HepG2 (cell line): ENCODE measurements around the gene ALOXE3. TPM values are rescaled to one million over a fixed set of nuclear protein-coding genes. Genes with fewer than 3 reads are reported as not detected.

Source experiments
- ATF7 ChIP-seq, 2 experiments: fragments of 450-650 bp in 1 of 2; sonication (generic) in 1 of 2; formaldehyde crosslinking in 1 of 2; IDR thresholded peaks; 2 replicates each; pipeline versions ENCODE4 v1.4.0 to v1.6.1; 2016 to 2020; ENCODE audit warnings: antibody characterized with exemption in 1 of 2, mild to moderate bottlenecking in 1 of 2, missing genetic modification reagents in 1 of 2
- CBX1 ChIP-seq: IDR thresholded peaks from one replicate; pipeline ENCODE4 v1.6.1; 2016; ENCODE audit warnings: antibody characterized with exemption, low read depth
- CBX2 ChIP-seq, 2 experiments: fragments of 200-600 bp in 1 of 2; sonication (generic); formaldehyde crosslinking in 1 of 2; IDR thresholded peaks; 2 replicates each; pipeline versions ENCODE4 v1.7.0 to v1.8.1; 2018 to 2022; ENCODE audit warnings: low read depth in 2 of 2, low read length in 1 of 2, mild to moderate bottlenecking in 1 of 2, missing genetic modification reagents in 1 of 2
- DRAP1 ChIP-seq: IDR thresholded peaks from 2 replicates; pipeline ENCODE4 v1.6.1; 2016; ENCODE audit warnings: missing genetic modification reagents, missing compliant biosample characterization
- ELF1 ChIP-seq: sonication (generic); formaldehyde crosslinking; IDR thresholded peaks from 2 replicates; pipeline ENCODE4 v1.4.0; 2020; ENCODE audit warnings: missing genetic modification reagents
- FLYWCH1 ChIP-seq: sonication (generic); formaldehyde crosslinking; IDR thresholded peaks from 2 replicates; pipeline ENCODE4 v1.8.1; 2023; ENCODE audit warnings: mild to moderate bottlenecking, missing genetic modification reagents
- HOXA3 ChIP-seq: sonication (generic); formaldehyde crosslinking; IDR thresholded peaks from 2 replicates; pipeline ENCODE4 v1.5.0; 2020; ENCODE audit warnings: missing genetic modification reagents
- IKZF1 ChIP-seq: fragments of 450-650 bp; IDR thresholded peaks from 2 replicates; pipeline ENCODE4 v1.7.1; 2016
- KMT2B ChIP-seq: IDR thresholded peaks from 2 replicates; pipeline ENCODE4 v1.6.1; 2016; ENCODE audit warnings: missing genetic modification reagents, missing compliant biosample characterization
- MEIS2 ChIP-seq: sonication (generic); formaldehyde crosslinking; IDR thresholded peaks from 2 replicates; pipeline ENCODE4 v1.9.0; 2021; ENCODE audit warnings: mild to moderate bottlenecking, missing genetic modification reagents
- MXD1 ChIP-seq: sonication (generic); formaldehyde crosslinking; IDR thresholded peaks from 2 replicates; pipeline ENCODE4 v1.4.0; 2020; ENCODE audit warnings: mild to moderate bottlenecking, missing genetic modification reagents
- PAXIP1 ChIP-seq: sonication (generic); formaldehyde crosslinking; conservative IDR thresholded peaks from 2 replicates; pipeline ENCODE4 v1.4.0; 2020; ENCODE audit warnings: mild to moderate bottlenecking, missing genetic modification reagents, moderate library complexity
- RELA ChIP-seq: sonication (generic); formaldehyde crosslinking; IDR thresholded peaks from 2 replicates; pipeline ENCODE4 v1.4.0; 2020; ENCODE audit warnings: missing genetic modification reagents
- RNF2 ChIP-seq: fragments of 450-650 bp; conservative IDR thresholded peaks from 2 replicates; pipeline ENCODE4 v1.6.1; 2016; ENCODE audit warnings: low read depth
- SRY ChIP-seq: sonication (generic); formaldehyde crosslinking; IDR thresholded peaks from 2 replicates; pipeline ENCODE4 v1.8.0; 2022; ENCODE audit warnings: mild to moderate bottlenecking, missing genetic modification reagents
- ZGPAT ChIP-seq: IDR thresholded peaks from 2 replicates; pipeline ENCODE4 v1.6.1; 2016; ENCODE audit warnings: mild to moderate bottlenecking
- ZNF232 ChIP-seq: sonication (generic); formaldehyde crosslinking; IDR thresholded peaks from 2 replicates; pipeline ENCODE4 v1.4.0; 2020; ENCODE audit warnings: missing genetic modification reagents, borderline replicate concordance
- ZNF276 ChIP-seq: sonication (generic); formaldehyde crosslinking; IDR thresholded peaks from 2 replicates; pipeline ENCODE4 v1.4.0; 2020; ENCODE audit warnings: mild to moderate bottlenecking, low read depth, missing genetic modification reagents
- ZNF530 ChIP-seq: sonication (generic); formaldehyde crosslinking; IDR thresholded peaks from 2 replicates; pipeline ENCODE4 v1.5.0; 2020; ENCODE audit warnings: low read depth, mild to moderate bottlenecking, missing genetic modification reagents
- ZNF572 ChIP-seq: sonication (generic); formaldehyde crosslinking; IDR thresholded peaks from 2 replicates; pipeline ENCODE4 v1.5.1; 2020; ENCODE audit warnings: mild to moderate bottlenecking, missing genetic modification reagents
- ZNF720 ChIP-seq: sonication (generic); formaldehyde crosslinking; IDR thresholded peaks from 2 replicates; pipeline ENCODE4 v1.4.0; 2020; ENCODE audit warnings: missing genetic modification reagents
- polyA plus RNA-seq, 8 experiments: library from polyadenylated mRNA; depleted of rRNA in 3 of 8; stranded (reverse) in 7 of 8; unstranded in 1 of 8; fragments of >200 nt; fragmentation: Illumina TruSeq in 4 of 8; extraction: Trizol in 4 of 8; gene quantifications; 2 replicates each; pipeline versions ENCODE4 v1.2.1 to v1.2.3, GENCODE V29; 2011 to 2016; ENCODE audit warnings: low read depth in 4 of 8, missing spikeins in 1 of 8, mixed read lengths in 1 of 8; ENCODE audit not compliant: insufficient read depth in 1 of 8
- total RNA-seq, 5 experiments: library from RNA; depleted of rRNA; stranded (reverse); fragments of >200 nt; fragmentation: Illumina TruSeq; extraction: Trizol; gene quantifications; 2 replicates each; pipeline ENCODE4 v1.2.3, GENCODE V29; 2016; ENCODE audit warnings: low read depth in 1 of 5

Gene ALOXE3
- total and polyA plus RNA-seq, 2 of the 13 experiments (the other 11 are each of a cell fraction or from before 2014, with no cell fraction given), result 0.07 TPM; not detected in 1

- TF ChIP-seq ZGPAT, result peak; percentile 36; the same call in 1 of the 2 replicates
- no peak for TF ChIP-seq FLYWCH1
- no peak for TF ChIP-seq RNF2
- TF ChIP-seq SRY (CRISPR knock-in tag), result no peak
- no peak for TF ChIP-seq ATF7 (IDR thresholded peaks at IDR 0.05)
- TF ChIP-seq ATF7 (CRISPR knock-in tag; IDR thresholded peaks at IDR 0.05), result peak; percentile 33; the same call in 1 of the 2 replicates
- TF ChIP-seq MEIS2 (CRISPR knock-in tag), result no peak
- TF ChIP-seq IKZF1, result no peak
- no peak for TF ChIP-seq RELA
- TF ChIP-seq ZNF530 (CRISPR knock-in tag), result no peak
- no peak for TF ChIP-seq KMT2B (CRISPR knock-in tag)
- TF ChIP-seq ZNF232 (CRISPR knock-in tag), result no peak
- TF ChIP-seq CBX1, result no peak
- TF ChIP-seq ZNF276 (CRISPR knock-in tag), result no peak
- no peak for TF ChIP-seq ZNF720 (CRISPR knock-in tag)
- peak; percentile 74 for TF ChIP-seq PAXIP1 (CRISPR knock-in tag)
- TF ChIP-seq ZNF572 (CRISPR knock-in tag), result no peak
- TF ChIP-seq DRAP1 (CRISPR knock-in tag), result 0 out of 2 replicates have a peak, but pooled peaks have one; percentile 15
- TF ChIP-seq MXD1 (CRISPR knock-in tag), result no peak
- TF ChIP-seq ELF1 (CRISPR knock-in tag), result no peak
- no peak for TF ChIP-seq CBX2 (IDR thresholded peaks at IDR 0.05; ENCODE audit: low read depth, low read length)
- TF ChIP-seq CBX2 (CRISPR knock-in tag; IDR thresholded peaks at IDR 0.05; ENCODE audit: low read depth), result no peak
- peak; percentile 30; the same call in 1 of the 2 replicates for TF ChIP-seq HOXA3 (CRISPR knock-in tag)
Measured at GRCh38 chr17:8153525-8153956, 35.2 kb upstream of the ALOXE3 start (continued).
